GM19240 (cell line): ENCODE measurements around the gene SETD1A.
A peak's percentile ranks its signal among the peaks of the same experiment; 100 is the strongest.
"Not testable (repeated sequence)": the region's sequence is repeated elsewhere in the genome, so short reads cannot be mapped to it uniquely, and the experiment has no call there.

ENCODE experiments used
- DNase-seq: peaks from one replicate; pipeline ENCODE4 v3.0.0; 2011; ENCODE audit warnings: low spot score; ENCODE audit not compliant: insufficient read length

SETD1A gene

GRCh38 chr16:30929167-30929566 is 28.4 kb upstream of the SETD1A start:
- no peak for DNase-seq

GRCh38 chr16:30930160-30930571 is 27.4 kb upstream of the SETD1A start:
- no peak for DNase-seq

- no peak for DNase-seq
These were observed 26.4 kb upstream of the SETD1A start for GRCh38 chr16:30931068-30931650.

GRCh38 chr16:30934827-30935557 is 22.6 kb upstream of the SETD1A start:
- no peak for DNase-seq

- no peak for DNase-seq
These were observed 19.9 kb upstream of the SETD1A start for GRCh38 chr16:30937692-30938091.

- DNase-seq: not testable (repeated sequence)
These were observed 18.0 kb upstream of the SETD1A start for GRCh38 chr16:30939571-30939970.

GRCh38 chr16:30941600-30942425 is 15.7 kb upstream of the SETD1A start:
- peak; percentile 95 for DNase-seq

GRCh38 chr16:30942426-30942806 is 15.1 kb upstream of the SETD1A start:
- no peak for DNase-seq

- DNase-seq: no peak
These were observed 13.2 kb upstream of the SETD1A start for GRCh38 chr16:30944352-30944751.

- DNase-seq: no peak
These were observed 10.6 kb upstream of the SETD1A start for GRCh38 chr16:30946671-30947540.

- DNase-seq: no peak
These were observed 10.1 kb upstream of the SETD1A start for GRCh38 chr16:30947541-30947858.

- DNase-seq: no peak
These were observed 9.5 kb upstream of the SETD1A start for GRCh38 chr16:30947859-30948666.

GRCh38 chr16:30948667-30949649 is 8.6 kb upstream of the SETD1A start, which contains the start of gene ORAI3:
Gene ORAI3 (plus strand): TSS chr16:30949068. CDS start chr16:30949290, 222 bp downstream.
- DNase-seq: peak; percentile 55

GRCh38 chr16:30949650-30950515 is 7.7 kb upstream of the SETD1A start:
- no peak for DNase-seq

- DNase-seq: no peak
These were observed 7.0 kb upstream of the SETD1A start for GRCh38 chr16:30950516-30951065.

GRCh38 chr16:30951193-30951592 is 6.4 kb upstream of the SETD1A start:
- no peak for DNase-seq

- DNase-seq: no peak
These were observed 5.8 kb upstream of the SETD1A start for GRCh38 chr16:30951750-30952149.

- DNase-seq: no peak
These were observed 4.4 kb upstream of the SETD1A start for GRCh38 chr16:30953111-30953510.
